ENCODE measurements around the gene DESI2.
"Not testable (repeated sequence)": the region's sequence is repeated elsewhere in the genome, so short reads cannot be mapped to it uniquely, and the experiment has no call there.

DESI2 gene

GRCh38 chr1:244732851-244733450 is 80.0 kb downstream of the DESI2 start:
- Histone ChIP-seq H3K4me1 (ENCODE audit: low read depth, poor library complexity, severe bottlenecking) (no peaks in the 10 kb centered on the region), H4K20me1 (ENCODE audit: insufficient read depth) (no peaks in the 10 kb centered on the region), H3K9ac (no peak overlapping the region), H3K79me2 (ENCODE audit: insufficient read depth, low read depth) (no peaks in the 10 kb centered on the region), H3K4me3 (IDR thresholded peaks at IDR 0.05; ENCODE audit: insufficient read depth, low read depth, low read length) (no peak overlapping the region), H3K27me3 (ENCODE audit: insufficient read depth, low read depth) (no peaks in the 10 kb centered on the region), H3K27ac (no peak overlapping the region), H3K36me3 (ENCODE audit: insufficient read depth) (no peaks in the 10 kb centered on the region), H2AFZ (ENCODE audit: low read depth) (no peak overlapping the region), H3K4me2 (no peak overlapping the region)
- no peak for TF ChIP-seq CTCF (conservative IDR thresholded peaks at IDR 0.05; ENCODE audit: low read depth, low read length)

- no peak for TF ChIP-seq CTCF (conservative IDR thresholded peaks at IDR 0.05; ENCODE audit: low read depth, low read length)
- H3K79me2 ChIP-seq (ENCODE audit: insufficient read depth, low read depth) = no peaks in the 10 kb centered on the region
- no peak overlapping the region for H3K4me3 ChIP-seq (IDR thresholded peaks at IDR 0.05; ENCODE audit: insufficient read depth, low read depth, low read length)
- H3K36me3 ChIP-seq (ENCODE audit: insufficient read depth) = no peaks in the 10 kb centered on the region
- no peak overlapping the region for H3K27ac ChIP-seq
- H3K9ac ChIP-seq = no peak overlapping the region
- H3K27me3 ChIP-seq (ENCODE audit: insufficient read depth, low read depth) = no peaks in the 10 kb centered on the region
- H3K4me2 ChIP-seq = no peak overlapping the region
- H2AFZ ChIP-seq (ENCODE audit: low read depth) = no peak overlapping the region
- H4K20me1 ChIP-seq (ENCODE audit: insufficient read depth) = no peaks in the 10 kb centered on the region
- no peaks in the 10 kb centered on the region for H3K4me1 ChIP-seq (ENCODE audit: low read depth, poor library complexity, severe bottlenecking)
Measured at GRCh38 chr1:244735404-244735803, 82.5 kb downstream of the DESI2 start.

- Histone ChIP-seq H4K20me1 (ENCODE audit: insufficient read depth) (no peaks in the 10 kb centered on the region), H3K4me3 (IDR thresholded peaks at IDR 0.05; ENCODE audit: insufficient read depth, low read depth, low read length) (no peak overlapping the region), H3K79me2 (ENCODE audit: insufficient read depth, low read depth) (no peaks in the 10 kb centered on the region), H3K4me1 (ENCODE audit: low read depth, poor library complexity, severe bottlenecking) (no peaks in the 10 kb centered on the region), H3K27me3 (ENCODE audit: insufficient read depth, low read depth) (no peaks in the 10 kb centered on the region), H3K36me3 (ENCODE audit: insufficient read depth) (no peaks in the 10 kb centered on the region), H3K27ac (no peak overlapping the region), H2AFZ (ENCODE audit: low read depth) (no peak overlapping the region), H3K4me2 (no peak overlapping the region), H3K9ac (no peak overlapping the region)
- TF ChIP-seq CTCF (conservative IDR thresholded peaks at IDR 0.05; ENCODE audit: low read depth, low read length) = no peak
Measured at GRCh38 chr1:244735876-244736561, 83.1 kb downstream of the DESI2 start.

GRCh38 chr1:244739140-244739539 is 86.2 kb downstream of the DESI2 start:
- H3K4me3 ChIP-seq (IDR thresholded peaks at IDR 0.05; ENCODE audit: insufficient read depth, low read depth, low read length); H3K4me1 ChIP-seq (ENCODE audit: low read depth, poor library complexity, severe bottlenecking); H2AFZ ChIP-seq (ENCODE audit: low read depth); H3K9ac ChIP-seq; H3K27me3 ChIP-seq (ENCODE audit: insufficient read depth, low read depth); H3K36me3 ChIP-seq (ENCODE audit: insufficient read depth); H3K79me2 ChIP-seq (ENCODE audit: insufficient read depth, low read depth); H3K27ac ChIP-seq; H3K4me2 ChIP-seq; H4K20me1 ChIP-seq (ENCODE audit: insufficient read depth): not testable (repeated sequence)

- H3K27ac ChIP-seq; H3K27me3 ChIP-seq (ENCODE audit: insufficient read depth, low read depth); H3K79me2 ChIP-seq (ENCODE audit: insufficient read depth, low read depth); H3K4me2 ChIP-seq; H3K4me3 ChIP-seq (IDR thresholded peaks at IDR 0.05; ENCODE audit: insufficient read depth, low read depth, low read length); H3K36me3 ChIP-seq (ENCODE audit: insufficient read depth); H3K4me1 ChIP-seq (ENCODE audit: low read depth, poor library complexity, severe bottlenecking); H2AFZ ChIP-seq (ENCODE audit: low read depth); H4K20me1 ChIP-seq (ENCODE audit: insufficient read depth); H3K9ac ChIP-seq: not testable (repeated sequence)
Measured at GRCh38 chr1:244740027-244740617, 87.2 kb downstream of the DESI2 start.

Measured in KMS-11 (cell line).